HS-27A (cell line): ENCODE measurements around the gene FLYWCH1.

Experiments
- DNase-seq: peaks from one replicate; pipeline ENCODE4 v3.0.0-alpha.2; 2012; ENCODE audit warnings: low read depth, missing footprints

FLYWCH1 gene

GRCh38 chr16:2911638-2912329 is at the start of gene FLYWCH1:
TSS of gene FLYWCH1 (plus strand) at chr16:2911931. CDS start at chr16:2929686, 17,755 bp downstream.
- DNase-seq = peak; percentile 83

- DNase-seq = no peak
Observed at GRCh38 chr16:2865651-2866050, 46.1 kb upstream of the FLYWCH1 start.

GRCh38 chr16:2866431-2866830 is 45.3 kb upstream of the FLYWCH1 start:
- no peak for DNase-seq

- DNase-seq = no peak
Observed at GRCh38 chr16:2867661-2867986, 44.1 kb upstream of the FLYWCH1 start.

GRCh38 chr16:2867987-2868789 is 43.5 kb upstream of the FLYWCH1 start:
- peak; percentile 75 for DNase-seq

GRCh38 chr16:2871926-2872325 is 39.8 kb upstream of the FLYWCH1 start:
- DNase-seq = no peak

- DNase-seq = no peak
Observed at GRCh38 chr16:2874032-2874911, 37.5 kb upstream of the FLYWCH1 start.

GRCh38 chr16:2874912-2875362 is 36.8 kb upstream of the FLYWCH1 start:
- no peak for DNase-seq

GRCh38 chr16:2879854-2880508 is 31.8 kb upstream of the FLYWCH1 start:
- DNase-seq = no peak

- DNase-seq = no peak
Observed at GRCh38 chr16:2881783-2882649, 29.7 kb upstream of the FLYWCH1 start.

GRCh38 chr16:2882650-2883457 is 28.9 kb upstream of the FLYWCH1 start, which contains the start of gene FLYWCH2:
TSS of gene FLYWCH2 (plus strand) at chr16:2883215. CDS start at chr16:2896450, 13,235 bp downstream.
- peak; percentile 94 for DNase-seq

GRCh38 chr16:2883458-2883908 is 28.2 kb upstream of the FLYWCH1 start:
- no peak for DNase-seq

- no peak for DNase-seq
Observed at GRCh38 chr16:2884041-2884451, 27.7 kb upstream of the FLYWCH1 start.

GRCh38 chr16:2894231-2894630 is 17.5 kb upstream of the FLYWCH1 start:
- no peak for DNase-seq

- no peak for DNase-seq
Observed at GRCh38 chr16:2895813-2896212, 15.9 kb upstream of the FLYWCH1 start.

GRCh38 chr16:2896480-2897010 is 15.2 kb upstream of the FLYWCH1 start:
- DNase-seq = no peak

- no peak for DNase-seq
Observed at GRCh38 chr16:2897110-2897509, 14.6 kb upstream of the FLYWCH1 start.

- no peak for DNase-seq
Observed at GRCh38 chr16:2898831-2899563, 12.7 kb upstream of the FLYWCH1 start.

GRCh38 chr16:2899564-2900072 is 12.1 kb upstream of the FLYWCH1 start:
- no peak for DNase-seq
